Measurements from ENCODE around the gene ANKRD44.

Gene ANKRD44

DNA sequence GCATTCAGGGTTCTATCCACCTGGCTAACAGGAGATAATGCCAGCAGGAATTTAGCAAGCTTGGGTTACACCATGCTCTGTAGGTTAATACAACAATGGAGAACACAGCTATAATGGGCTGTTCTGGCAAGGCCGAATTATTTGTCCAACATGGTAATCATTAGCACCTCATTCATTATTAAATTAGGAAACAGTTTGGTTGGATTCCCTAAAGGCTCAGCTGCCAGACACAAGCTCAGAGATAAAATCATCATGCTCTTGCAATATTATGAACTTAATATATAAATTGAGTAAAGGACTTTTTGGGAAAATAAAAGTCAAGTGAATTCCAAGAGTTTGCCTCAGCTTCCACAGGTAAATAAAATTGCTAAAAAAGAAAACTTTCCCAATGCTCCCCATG is 166.4 kb downstream of the ANKRD44 start:
- DNase-seq (ENCODE audit: low spot score) = no peak

- no peak for DNase-seq (ENCODE audit: low spot score)
These were observed 168.7 kb downstream of the ANKRD44 start for GRCh38 chr2:197141702-197142473.

- DNase-seq (ENCODE audit: low spot score) = no peak
These were observed 170.5 kb downstream of the ANKRD44 start for GRCh38 chr2:197140045-197140444.

DNA sequence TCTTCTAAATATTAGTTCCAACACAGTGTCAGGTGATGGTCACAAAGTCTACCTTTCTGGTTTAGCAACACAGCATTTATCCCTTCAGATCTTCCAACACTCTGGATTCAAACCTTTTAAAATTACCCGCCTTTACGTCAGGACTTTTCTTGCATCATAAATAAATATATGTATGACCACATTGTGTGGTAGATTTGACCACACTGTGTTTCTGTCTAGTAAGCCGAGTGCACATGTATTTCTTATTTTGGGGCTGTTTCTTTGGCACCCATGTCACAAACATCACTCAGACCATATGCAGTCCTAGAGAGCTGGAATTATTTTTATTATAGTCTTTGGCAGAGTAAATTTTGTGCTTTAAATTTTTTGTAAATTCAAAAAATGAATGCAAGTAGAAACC is 172.1 kb downstream of the ANKRD44 start:
- DNase-seq (ENCODE audit: low spot score) = no peak

DNA sequence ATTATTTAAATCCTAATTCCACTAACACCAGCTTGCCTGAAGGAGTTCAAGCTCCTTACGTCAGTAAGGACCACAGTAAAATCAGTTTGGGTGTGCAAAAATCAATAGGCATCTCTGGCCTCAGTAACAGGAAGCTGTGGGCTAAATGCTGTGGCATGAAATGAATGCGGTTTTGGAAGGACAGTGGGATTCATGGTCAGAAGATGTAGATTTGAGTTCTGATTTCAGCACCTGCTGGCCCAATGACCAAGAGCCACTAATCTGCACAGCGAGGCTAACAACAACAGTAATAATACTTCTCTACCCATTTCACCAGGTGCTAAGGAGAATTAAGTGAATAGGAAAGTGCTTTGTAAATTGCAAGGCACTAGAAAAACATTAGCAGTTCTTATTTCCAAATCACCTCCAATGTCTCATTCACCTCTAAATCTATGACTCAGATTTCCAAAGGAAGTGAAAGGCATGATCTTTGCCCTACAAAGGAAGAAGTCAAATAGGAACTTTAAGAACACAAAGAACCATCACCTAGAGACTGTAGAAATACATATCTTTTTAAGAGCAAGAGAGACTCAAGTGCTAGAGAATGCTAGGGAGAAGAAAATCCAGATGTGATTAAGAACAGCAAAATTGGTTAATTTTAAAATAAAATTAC is 172.6 kb downstream of the ANKRD44 start:
- no peak for DNase-seq (ENCODE audit: low spot score)

DNA sequence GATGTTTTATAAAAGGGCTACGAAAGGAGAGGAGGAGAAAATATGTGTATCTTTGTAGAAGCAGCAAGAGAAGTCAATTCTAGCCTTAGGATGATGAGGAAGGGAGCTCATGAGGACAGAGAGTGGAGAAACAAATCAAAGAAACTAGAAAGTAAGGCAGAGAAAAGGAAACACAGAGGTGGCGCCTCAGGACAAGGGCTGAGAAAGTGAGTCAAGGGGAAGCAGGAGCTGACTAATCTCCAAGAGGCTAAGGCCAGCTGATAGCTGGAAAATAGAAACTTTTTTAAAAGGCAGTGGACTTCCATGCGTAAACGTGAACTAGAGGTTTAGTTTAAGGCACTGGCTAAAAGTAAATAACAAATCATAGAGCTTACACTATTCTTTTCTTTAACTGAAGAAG is 173.3 kb downstream of the ANKRD44 start:
- peak; percentile 46 for DNase-seq (ENCODE audit: low spot score)

DNA sequence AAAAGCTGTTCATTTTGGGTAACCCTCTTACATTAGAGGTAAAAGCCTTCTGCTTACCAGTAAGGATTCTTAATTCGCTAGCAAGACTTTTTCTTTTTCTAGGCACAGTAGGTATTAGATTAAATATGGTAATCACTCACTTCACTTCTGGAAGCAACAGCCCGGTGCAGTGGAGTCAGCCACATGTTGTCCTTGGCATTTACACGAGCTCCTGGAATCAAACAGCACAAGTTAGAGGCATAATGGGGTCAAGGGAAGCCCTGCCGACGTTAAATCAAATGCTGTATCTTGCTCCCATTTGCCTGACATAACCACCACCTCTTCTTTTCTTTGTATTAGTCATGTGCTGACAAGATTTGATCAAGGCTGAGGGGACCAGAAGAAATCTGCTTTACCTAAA is 174.1 kb downstream of the ANKRD44 start:
- DNase-seq (ENCODE audit: low spot score) = no peak

- no peak for DNase-seq (ENCODE audit: low spot score)
These were observed 174.8 kb downstream of the ANKRD44 start for GRCh38 chr2:197135806-197136205.

DNA sequence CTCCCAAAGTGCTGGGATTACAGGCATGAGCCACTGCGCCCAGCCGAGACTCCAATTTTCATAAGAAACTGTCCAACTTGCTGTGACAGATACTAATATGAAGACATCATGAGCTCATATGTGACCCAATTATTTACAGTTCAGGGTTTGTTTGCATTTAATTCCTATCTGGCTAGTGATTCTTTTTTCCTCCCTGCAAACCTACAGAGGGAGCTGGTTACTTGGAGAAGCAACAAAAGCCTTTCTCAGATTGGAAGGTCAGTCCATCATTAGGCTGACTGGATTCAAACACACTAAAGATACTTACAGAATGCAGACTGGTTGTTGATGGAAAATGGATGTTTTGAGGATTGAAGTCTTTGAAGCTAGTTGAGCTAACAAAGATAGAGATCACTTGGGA is 176.4 kb downstream of the ANKRD44 start:
- DNase-seq (ENCODE audit: low spot score) = no peak

DNA sequence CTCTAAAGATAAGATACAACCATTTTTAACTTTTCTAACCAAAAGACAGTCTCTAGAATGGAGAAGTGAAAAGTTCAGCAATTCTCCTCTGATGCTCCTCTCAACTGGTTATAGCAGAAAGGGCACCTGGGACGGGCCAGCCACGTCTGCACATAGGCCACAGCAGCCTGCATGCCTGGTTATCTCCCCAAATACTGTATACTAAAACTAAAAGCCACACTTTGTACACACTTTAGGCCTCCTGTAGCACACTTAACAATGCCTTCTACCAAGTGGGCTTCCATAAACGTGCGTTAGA is 179.1 kb downstream of the ANKRD44 start:
- no peak for DNase-seq (ENCODE audit: low spot score)

GRCh38 chr2:197130318-197130717 is 180.3 kb downstream of the ANKRD44 start:
- DNase-seq (ENCODE audit: low spot score) = no peak

- no peak for DNase-seq (ENCODE audit: low spot score)
These were observed 181.7 kb downstream of the ANKRD44 start for GRCh38 chr2:197128897-197129296.

DNA sequence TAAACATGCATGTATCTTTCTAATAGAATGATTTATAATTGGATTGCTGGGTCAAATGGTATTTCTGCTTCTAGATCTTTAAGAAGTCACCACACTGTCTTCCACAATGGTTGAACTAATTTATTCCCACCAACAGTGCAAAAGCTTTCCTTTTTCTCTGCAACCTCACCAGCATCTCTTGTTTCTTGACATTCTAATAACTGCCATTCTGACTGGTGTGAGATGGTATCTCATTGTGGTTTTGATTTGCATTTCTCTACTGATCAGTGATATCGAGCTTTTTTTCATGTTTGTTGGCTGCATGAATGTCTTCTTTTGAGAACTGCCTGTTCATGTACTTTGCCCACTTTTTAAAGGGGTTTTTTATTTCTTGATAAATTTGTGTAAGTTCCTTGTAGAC is 182.5 kb downstream of the ANKRD44 start:
- DNase-seq (ENCODE audit: low spot score) = no peak

DNA sequence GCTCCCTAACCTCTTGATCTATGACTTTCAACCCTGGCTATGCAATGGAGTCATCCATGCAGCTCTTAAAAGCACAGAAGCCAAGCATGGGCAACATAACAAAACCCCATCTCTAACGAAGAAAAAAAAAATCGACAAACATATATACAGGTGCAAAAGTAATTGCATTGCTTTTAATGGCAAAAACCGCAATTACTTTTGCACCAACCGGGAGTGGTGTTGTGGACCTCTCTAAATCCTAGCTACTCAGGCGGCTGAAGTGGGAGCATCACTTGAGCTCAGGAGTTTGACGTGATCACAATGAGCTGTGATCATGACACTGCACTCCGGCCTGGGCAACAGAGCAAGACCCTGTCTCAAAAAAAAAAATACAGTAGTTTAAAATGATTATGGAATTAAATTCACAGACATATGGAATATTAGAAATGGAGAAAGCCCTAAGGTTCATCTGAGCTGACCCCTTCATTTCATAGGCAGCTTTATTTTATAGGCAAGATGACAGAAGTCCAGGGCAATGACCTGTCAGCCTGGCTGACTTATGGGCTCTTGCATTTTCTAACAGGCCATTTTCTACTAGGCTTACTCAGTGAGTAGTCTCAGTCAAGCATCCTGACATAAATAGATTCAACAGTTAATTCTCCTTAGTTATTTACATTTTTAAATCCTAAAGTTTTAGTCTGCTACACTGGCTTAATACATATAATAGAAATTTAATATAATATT is 183.8 kb downstream of the ANKRD44 start:
- no peak for DNase-seq (ENCODE audit: low spot score)

DNA sequence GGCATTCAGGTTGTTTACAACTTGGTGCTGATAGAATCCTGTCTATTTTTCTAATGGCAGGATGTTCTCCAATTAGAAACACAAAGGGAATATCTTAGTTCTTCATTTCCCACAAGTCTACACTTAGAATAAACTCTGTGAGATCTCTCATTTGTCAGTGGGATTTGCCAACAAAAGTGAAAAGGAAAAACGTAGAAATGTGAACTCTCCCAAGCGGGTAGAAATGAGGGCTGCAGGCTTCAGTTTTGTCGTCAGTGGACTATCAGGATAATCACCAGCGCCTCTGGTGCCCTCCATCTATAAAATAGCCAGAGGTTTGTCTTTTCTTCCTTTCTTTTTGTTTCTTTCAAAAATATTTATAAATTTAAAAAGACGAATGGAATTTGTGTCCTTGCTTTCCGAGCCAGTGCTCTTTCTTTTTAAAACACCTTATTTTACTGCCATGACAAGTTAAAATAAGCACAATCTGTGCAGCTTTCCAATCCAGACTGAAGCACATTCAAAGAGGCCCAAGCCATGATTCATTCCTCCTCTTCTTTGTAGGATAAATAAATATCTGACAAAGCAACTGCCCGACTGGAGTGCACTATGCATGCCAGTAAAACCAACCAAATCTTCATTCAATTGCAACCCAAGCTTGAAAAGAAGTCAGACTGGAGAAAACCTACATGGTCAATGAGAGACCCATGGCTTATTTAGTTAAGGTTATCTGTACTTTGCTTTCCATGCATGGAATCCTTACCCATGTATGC is 185.8 kb downstream of the ANKRD44 start:
- peak; percentile 59 for DNase-seq (ENCODE audit: low spot score)

DNA sequence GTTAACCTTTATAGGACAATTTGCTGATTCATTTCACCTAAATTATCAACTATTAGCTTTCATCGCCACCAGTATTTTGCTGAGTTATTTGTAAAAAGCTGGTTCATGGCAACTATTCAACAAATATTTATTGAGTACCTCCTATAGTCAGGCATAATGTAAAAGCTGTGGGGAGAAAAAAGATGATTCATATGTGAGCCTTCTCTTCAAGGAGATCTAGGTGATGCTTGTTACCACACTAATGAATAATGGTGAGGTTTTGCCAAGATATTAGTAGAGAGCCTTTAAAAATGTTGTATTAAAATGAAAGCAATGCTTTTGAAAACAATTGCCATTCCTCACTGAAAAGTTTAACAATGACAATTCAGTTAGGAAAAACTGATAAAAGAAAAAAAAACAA is 187.8 kb downstream of the ANKRD44 start:
- DNase-seq (ENCODE audit: low spot score) = no peak

DNA sequence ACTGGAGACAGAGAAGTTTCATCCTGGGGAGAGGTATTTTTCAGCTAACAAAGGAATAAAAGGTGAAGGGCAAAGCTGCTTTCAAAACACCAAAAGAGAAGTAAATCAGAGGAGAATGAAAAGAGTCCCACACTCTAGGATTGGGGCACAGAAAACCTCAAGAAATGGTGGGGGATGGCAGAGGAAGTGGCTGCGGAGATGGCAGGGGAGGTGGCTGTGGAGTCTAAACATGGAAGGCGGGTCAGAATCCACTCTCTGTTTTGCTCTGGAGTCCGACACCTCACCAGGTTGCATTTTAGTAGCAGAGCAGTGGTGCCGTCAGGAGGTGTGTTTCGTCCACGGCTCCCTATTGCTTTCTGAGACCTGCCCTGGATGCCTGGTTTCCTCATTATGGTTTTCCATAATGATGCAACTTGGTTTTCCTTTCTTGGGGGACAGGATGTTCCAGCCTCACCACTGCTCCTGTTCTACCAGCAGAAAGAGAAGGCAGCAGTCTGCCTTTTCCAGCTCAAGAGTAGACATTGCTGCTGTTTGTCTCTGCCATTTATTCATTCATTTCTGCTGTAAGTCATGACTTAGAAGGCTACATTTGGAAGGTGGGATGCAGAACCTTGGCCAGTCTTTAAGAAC is 188.7 kb downstream of the ANKRD44 start:
- DNase-seq (ENCODE audit: low spot score) = no peak

DNA sequence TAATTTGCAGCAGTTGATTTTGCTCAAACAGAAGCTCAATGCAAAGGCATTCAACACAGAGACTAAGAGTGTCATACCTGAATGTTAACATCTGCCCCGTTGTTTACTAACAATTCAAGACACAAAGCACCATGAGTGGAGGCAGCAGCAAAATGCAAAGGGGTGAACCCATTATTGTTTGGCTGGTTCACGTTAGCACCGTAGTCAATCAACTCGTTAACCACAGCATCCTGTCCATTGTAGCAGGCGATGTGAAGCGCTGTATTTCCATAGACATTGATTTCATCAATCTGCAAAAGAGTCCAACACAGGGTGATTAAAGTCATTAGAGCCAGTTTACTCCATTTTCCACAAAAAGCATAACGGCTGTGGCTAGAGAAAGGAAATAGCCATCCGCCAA is 189.3 kb downstream of the ANKRD44 start:
- DNase-seq (ENCODE audit: low spot score) = no peak

GRCh38 chr2:197116306-197116879 is 194.2 kb downstream of the ANKRD44 start:
- no peak for DNase-seq (ENCODE audit: low spot score)

DNA sequence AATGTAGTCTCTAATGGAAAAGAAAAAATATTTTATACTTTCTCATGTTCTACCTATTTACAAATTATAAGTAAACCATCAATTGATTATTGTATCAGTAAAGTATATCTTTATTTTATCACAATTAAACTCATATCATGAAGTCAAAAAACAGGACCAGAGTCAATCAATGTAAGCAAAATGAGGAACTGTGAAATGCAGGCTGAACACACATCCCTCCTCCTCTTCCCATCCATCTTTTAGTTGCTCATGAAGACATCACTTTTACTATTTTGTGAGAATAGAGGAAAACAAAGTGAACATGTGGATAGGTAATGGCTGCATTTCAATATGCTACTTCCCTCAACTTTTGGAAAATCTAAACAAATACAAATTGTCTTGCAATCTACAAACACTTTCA is 195.3 kb downstream of the ANKRD44 start:
- no peak for DNase-seq (ENCODE audit: low spot score)

DNA sequence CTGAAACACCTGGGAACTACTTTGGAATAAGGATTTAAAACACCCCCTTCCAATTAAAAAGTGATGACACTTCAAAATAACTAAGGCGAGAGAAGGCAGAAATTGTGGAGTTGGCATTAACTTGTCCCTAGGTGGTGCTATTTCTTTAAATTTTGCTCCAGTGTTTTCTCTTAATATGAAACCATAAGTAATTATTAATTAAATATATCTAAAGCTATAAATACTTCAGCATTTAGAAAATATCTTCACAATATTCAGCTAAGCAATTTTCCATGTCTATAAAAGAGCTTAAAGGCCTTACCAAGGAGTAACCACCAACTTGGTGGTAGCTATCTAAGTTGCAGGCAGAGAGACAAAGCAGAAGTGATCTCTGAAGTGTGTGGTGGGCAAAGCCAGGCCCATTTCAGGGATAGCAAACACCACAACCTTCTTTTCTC is 197.3 kb downstream of the ANKRD44 start:
- no peak for DNase-seq (ENCODE audit: low spot score)

DNA sequence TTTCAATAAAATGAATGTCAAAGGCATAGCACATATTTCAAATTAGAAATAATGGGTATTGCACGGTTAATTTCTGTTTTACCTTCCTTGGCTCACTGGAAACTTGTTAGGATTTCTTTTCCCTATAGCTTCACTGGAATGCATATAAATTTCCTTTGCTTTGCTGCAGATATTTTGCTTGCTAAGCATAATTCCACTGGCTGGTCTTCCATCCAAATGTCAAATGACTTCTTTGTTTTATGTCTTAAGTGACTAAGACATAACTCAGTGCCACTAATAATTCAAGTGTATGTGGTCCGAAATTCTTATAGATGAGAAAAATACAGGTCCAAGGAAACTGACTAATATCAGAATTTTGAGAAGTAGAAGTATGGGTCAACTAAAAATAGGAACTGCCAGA is 201.3 kb downstream of the ANKRD44 start:
- DNase-seq (ENCODE audit: low spot score) = no peak
